ENCODE data around the gene ZNF143.

The ZNF143 gene

DNA sequence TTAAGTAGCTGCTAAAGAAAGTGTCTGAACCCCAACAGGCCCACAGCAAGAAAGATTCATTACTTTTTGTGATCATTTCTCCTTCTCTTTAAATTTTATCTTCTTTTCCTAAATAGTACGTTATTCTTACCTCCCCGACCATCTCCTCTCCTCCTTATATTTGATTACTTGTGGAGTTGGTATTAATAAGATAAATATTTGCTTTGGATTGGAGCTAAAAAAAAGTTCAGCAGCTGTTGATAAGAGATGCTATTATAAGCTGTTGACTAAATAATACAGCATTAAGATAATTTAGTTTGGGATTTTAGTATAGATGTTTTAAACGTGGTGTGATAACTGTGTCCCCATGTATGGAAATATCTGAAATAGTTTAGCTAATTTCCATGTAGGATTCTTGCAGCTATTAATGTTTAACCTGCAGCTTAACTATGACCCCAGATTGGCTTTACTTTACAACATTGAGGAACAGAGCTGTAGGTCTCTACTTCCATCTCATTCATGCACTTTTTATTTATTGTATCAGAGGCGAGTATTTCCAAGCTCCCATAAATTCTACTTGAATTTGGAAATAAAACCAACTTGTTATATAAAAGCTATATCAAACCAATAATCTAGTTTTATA is 37.8 kb downstream of the ZNF143 start:
- no peak for DNase-seq (ENCODE audit: low read depth)

GRCh38 chr11:9506489-9507276 is 45.9 kb downstream of the ZNF143 start:
- DNase-seq (ENCODE audit: low read depth) = peak; percentile 67

DNA sequence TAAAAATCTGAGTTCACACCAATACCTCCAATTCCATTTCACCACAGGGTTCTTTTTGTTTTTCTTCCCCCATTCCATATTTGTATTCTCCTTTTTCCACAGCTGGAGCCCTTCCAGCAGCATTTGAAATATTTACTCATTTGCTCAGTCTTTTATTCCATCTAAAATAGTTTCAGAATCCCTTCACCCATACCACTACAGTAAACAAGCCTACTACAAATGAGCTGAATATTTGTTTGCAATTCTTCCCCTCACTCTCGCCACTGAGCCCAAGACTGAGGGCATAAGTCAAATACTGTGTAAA is 46.4 kb downstream of the ZNF143 start:
- DNase-seq (ENCODE audit: low read depth) = no peak

DNA sequence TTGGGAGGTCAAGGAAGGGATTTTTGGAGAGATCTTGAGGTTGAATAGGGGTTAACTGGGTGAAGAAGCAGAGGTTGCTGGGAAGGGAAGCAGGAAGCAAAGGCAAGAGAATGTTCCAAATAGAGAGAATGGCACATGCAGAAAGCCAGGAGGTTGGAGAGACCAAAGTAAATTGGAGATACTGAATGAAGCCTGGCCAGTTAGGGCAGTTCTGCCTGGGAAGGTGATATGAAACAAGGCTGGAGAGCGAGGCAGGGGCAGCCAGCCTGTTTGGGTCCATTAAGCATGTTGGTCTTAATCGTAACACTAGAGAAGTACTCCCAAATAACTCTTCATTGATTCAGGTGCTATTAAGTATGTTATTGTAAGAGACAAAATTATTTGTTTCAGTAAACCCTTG is 48.2 kb downstream of the ZNF143 start:
- no peak for DNase-seq (ENCODE audit: low read depth)

DNA sequence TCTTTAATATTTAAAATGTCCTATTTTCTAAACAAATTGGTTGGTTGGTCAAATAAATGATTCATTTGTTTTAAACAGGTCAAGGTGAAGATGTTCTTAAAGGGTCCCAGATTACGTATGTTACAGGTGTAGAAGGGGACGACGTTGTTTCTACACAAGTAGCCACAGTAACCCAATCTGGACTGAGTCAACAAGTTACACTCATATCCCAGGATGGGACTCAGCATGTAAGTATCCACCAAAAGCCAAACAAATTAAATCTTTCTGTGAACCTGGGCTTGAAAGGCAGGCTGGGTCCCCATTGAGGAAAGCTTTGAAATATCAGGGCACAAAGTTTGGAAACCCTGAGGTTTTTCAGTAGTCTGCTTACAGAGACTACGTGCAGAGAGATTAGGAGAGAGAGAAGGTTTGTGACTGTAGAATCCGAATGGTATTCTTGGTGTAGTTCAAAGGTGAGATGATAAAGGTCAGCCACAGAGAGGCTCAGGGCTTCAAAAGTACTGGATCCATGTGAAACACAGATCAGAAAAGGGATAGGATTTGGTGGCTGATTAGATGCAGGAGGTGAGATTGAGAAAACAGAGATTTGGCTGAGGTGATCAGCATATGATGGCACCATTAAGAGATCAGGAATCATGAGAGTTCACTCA is 51.7 kb downstream of the ZNF143 start:
- DNase-seq (ENCODE audit: low read depth) = no peak

DNA sequence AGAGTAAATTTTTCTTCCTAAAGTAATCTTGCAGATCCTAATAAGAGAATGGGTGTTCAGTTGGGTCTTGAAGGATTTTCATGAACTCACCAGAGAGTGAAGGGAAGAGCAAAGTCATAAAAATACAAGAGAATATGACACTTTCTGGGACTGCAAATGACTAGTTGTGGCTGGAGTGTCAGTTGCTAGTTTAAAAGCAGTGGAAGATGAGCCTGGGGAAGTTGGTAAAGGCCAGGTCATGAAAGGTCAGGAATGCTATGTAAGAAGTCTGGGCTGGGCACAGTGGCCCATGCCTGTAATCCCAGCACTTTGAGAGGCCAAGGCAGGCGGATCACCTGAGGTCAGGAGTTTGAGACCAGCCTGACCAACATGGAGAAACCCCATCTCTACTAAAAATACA is 53.8 kb downstream of the ZNF143 start:
- peak; percentile 7 for DNase-seq (ENCODE audit: low read depth)

GRCh38 chr11:9516113-9516512 is 55.3 kb downstream of the ZNF143 start:
- DNase-seq (ENCODE audit: low read depth) = no peak

DNA sequence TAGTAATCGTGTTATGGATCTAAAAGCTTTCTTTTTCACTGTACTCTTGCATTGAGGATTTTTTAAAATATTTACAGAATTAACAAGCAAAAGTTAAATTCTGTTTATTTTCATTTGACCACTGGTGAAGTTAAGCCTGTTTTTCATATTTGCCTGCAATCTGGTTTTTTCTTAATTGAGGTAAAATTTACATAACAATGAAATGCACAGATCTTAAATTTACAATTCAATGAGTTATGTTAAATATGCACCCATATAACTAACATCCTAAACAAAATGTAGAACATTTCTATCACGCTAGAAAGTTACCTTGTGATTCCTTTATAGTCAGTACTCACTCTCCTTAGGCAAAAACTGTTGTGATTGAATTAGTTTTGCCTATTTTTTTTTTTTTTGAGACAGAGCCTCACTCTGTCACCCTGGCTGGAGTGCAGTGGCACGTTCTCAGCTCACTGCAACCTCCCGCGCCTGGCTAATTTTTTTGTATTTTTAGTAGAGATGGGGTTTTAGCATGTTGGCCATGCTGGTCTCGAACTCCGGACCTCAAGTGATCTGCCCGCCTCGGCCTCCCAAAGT is 58.1 kb downstream of the ZNF143 start:
- no peak for DNase-seq (ENCODE audit: low read depth)

DNA sequence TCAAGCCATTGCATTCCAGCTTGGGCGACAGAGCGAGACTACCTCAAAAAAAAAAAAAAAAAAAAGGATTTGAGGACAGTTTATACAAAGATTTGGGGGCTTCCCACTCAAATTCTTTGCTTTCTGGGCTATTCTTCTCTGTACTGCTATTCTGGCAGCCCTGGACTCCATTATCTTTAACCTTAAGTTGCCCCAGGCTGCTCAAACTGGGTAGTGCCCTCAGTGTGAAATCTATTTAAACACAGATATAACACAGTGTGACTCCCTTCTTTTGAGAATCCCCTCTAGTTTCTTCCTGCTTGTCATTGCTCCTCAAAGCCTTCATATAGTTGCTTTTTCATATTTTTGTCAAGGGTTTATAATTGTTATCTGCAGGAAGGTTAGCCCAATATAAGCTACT is 63.2 kb downstream of the ZNF143 start:
- DNase-seq (ENCODE audit: low read depth) = no peak

- DNase-seq (ENCODE audit: low read depth) = peak; percentile 27
Observed at GRCh38 chr11:9525116-9525515, 64.3 kb downstream of the ZNF143 start.

DNA sequence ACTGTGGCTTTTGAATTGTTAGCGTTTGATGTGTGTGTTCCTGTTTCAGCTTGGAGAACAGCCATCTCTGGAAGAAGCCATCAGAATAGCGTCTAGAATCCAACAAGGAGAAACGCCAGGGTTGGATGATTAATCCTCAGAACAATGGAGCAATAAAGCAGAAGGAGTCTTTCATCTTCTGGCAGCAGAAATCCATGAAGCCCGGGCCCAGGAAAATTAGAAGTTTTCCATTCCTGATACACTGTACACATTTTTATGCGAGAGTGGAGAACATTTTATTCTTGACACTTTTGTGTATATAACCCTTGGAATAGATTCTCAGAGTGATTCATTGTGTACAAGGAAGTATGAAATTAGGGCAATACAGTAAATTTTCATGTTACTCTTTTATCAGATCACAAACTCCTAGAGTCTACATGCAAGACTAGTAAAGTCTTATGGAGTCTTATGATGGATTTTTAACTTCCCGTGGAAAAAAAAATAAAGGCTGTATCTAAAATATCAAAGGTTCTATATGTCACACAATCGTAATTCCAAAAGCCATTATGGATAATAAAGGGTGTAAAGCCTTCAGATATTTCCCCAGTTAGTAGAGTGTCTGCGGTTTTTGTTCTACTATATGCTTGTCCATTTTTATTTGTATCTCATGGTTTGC is 66.8 kb downstream of the ZNF143 start:
- DNase-seq (ENCODE audit: low read depth) = peak; percentile 95

DNA sequence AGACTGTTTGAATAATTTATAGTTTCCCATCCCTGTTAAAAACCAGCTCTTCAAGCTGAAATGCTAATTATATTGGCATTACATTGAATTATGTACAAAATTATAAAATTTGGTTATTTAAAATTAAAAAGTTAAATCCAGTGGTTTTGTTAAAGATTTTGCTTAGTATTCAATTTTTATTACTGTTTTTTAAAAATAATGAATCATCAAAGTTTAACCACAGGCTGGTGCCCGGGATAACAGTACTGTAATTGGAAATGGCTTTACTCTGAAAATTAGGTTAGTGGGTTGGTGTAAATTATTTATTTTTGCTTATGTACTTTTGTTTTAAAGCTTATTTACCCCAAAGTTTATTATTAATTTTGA is 67.3 kb downstream of the ZNF143 start:
- DNase-seq (ENCODE audit: low read depth) = no peak

DNA sequence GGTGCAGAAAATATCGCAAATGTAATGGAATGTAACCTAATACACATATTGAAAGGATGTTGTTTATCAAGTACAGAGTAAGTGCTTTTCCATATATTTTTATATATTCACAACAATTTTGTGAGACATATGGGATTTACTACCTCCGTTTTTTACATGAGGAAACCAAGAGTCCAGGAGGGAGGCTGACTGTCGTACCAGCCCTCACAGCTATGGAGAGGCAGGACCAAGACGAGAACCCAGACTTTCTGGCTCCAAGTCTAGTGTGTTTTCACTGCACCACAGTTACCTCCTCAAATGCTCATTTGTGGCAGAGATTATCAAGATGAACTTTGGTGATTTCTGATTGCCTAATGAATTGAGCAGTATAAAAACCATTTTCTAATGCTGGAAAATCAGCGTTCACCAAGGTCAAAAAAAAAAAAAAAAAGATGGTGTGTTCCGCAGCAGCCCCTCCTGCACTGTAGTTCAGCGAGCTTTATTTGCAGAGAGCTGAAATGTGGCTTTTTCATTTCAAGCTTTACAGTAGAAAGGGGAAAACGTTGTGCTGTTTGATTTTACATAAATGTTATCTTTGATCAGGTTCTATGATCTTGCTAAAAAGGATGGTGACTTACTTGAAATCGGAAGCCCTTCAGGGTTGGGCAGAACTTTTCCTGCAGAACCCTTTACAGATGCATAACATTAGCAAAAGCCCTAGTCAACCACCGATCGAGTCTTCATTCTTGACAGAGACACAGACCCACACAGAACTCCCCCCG is 67.9 kb downstream of the ZNF143 start:
- DNase-seq (ENCODE audit: low read depth) = no peak

GRCh38 chr11:9529334-9529650 is 68.5 kb downstream of the ZNF143 start:
- no peak for DNase-seq (ENCODE audit: low read depth)

DNA sequence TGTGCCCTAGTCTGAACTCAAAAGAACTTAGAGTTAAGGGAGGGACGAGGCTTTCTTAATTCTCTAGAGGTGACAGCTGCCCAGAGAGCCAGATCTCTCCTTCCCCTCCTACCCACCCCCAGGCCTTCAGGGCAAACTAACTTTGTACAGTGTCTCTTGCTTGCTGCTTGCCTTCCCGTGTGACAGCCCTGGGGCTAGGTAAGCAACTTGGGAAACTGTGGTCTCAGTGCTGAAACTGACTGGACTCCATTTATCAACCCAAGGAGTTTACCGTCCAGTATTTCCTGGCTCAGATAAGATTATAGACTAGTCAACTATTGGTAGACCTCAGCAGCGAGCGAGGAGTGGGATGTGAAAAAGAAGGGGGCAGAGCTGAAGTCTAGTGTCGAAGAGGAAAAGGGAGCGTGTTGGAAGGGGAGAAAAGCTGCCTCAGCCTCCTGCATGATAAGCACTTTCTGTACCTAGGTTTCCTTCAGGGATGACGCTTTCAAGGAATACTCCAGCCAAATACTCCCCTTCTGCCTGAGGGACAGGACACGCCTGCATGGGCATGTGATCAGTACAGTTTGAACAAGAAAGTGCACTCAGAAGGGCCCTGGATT is 69.3 kb downstream of the ZNF143 start:
- no peak for DNase-seq (ENCODE audit: low read depth)

DNA sequence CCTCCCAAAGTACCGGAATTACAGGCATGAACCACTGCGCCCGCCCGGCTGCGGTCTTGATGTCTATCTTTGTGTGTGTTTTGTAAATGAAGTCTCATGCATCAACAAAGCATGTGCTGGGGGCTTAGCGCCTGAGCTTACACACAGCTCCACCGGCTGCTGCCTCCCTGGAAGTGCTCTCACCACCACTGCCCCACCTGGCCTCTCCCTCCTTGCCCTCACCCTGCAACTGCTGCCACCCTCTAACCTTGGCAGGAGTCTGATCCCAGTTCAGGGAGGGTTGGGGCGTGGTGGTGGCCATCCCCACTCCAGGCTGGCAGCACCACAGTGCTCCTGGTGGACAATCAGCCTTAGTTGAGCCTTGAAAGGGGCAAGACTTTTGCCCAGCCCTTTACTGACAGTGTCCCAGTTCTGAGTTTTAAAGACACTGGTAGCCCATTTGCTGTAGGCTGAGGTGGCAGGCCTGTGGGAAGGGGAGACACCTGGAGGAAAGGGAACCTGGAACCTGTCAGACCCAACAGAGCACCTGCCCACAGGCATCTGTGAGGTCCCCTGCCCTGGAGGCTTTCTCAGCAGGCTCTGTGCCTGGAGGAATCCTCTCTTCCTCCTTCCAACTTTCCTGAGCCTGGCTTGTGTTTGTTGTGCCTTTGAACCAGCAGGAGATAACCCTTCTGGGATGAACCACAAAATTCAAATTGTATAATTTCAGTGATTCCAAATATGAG is 70.3 kb downstream of the ZNF143 start:
- no peak for DNase-seq (ENCODE audit: low read depth)

DNA sequence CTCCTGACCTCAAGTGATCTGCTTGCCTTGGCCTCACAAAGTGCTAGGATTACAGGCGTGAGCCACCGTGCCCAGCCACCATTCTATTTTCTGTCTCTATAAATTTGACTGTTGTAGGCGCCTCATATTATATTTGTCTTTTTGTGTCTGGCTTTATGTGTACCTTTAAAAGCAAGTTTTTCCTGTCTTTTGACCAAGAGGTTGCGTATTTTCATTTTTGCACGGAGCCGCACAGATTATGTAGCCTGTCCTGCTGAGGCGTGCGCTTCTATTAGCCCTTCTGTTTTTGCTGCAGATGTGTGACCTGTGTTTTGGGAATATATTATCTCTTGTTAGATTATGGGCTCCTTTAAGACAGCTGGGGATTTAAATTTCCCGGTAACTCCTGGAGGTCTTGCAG is 72.2 kb downstream of the ZNF143 start:
- no peak for DNase-seq (ENCODE audit: low read depth)

DNA sequence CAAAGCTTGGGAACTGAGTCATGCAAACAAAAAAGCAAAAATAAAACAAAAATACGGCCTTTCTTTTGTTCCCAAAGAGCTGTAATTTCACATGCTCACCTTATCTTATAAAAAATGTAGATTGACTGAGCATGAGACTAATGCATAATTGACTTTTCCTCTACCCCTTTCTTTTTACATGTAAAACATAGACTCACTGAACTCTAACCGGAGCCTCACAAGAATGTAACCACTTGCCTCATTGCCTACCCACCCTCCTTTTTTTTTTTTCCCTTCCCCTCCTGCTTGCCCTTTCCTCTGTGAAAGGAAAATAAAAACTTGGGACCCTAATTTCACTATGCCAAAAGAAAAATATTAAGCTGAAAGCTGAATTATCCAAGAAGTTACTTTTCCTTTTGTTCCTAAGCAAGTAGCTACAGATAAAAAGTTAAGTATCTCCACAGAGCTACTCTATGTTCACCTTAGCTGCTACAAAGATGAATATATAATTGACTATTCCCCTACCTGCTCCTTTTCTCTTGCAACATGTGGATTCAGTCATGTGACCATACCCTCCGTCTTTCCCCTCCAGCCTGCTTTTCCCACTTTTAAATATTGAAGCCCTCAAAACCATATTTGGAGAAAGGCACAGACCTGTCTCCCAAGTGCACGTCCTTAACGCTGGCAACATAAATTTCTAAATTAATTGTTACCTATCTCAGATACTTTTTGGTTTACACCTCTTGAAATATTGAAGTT is 73.1 kb downstream of the ZNF143 start:
- no peak for DNase-seq (ENCODE audit: low read depth)

DNA sequence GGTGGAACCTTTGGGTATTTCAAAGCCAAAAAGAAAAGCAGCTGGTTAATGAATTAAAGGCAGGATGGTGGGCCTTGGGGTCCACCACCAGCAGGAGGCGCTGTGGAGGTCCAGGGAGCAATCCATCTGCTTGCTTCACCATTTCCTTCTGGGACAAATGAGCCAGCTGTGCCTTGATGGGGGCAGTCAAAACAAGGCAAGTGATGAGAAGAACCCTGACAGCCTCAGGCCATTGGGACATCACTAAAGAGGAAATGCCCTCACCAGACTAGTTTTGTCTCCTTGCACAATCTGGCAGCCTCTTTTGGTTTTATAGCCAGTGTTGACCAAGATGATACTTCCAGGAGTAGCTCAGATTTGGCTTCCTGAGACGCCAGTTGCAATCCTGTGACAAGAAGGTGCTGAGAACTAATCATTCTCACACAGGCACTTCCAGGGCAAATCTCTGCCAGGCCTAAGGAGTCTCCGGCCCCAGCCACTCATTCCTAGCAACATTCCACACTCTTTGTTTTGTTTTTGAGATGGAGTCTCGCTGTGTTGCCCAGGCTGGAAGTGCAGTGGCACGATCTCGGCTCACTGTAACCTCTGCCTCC is 74.5 kb downstream of the ZNF143 start:
- peak; percentile 98 for DNase-seq (ENCODE audit: low read depth)

DNA sequence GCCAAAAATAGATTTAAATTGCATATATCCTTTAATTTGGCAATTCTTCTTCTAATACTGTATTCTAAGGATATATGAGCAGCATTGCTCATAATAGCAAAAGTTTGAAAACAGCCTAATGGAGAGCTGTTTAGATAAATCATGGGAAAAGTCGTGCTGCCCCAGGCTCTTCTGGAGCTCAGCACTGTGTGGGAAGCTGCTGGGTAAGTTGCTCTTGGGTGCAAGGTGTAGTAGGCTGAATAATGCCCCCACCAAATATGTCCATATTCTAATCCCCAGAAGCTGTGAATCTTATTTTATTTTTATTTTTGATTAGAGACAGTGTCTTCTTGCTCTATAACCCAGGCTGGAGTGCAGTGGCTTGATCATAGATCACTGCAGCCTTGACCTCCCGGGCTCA is 77.7 kb downstream of the ZNF143 start:
- DNase-seq (ENCODE audit: low read depth) = no peak
